OCI-LY3 (cell line): ENCODE data around the gene AMER3.

Experiments
- EZH2phosphoT487 ChIP-seq: fragments of 200-600 bp; shearing (Covaris generic); IDR thresholded peaks from 2 replicates; pipeline ENCODE4 v1.6.1; 2018; ENCODE audit warnings: antibody characterized with exemption, mixed run types, low read depth
- TF ChIP-seq, protein P1 (sequence below): fragments of 200-600, 300-600 bp; sonication (generic); IDR thresholded peaks from 2 replicates; pipeline ENCODE4 v1.5.1; 2014; ENCODE audit warnings: antibody characterized with exemption, low read length, low read depth

DNA sequence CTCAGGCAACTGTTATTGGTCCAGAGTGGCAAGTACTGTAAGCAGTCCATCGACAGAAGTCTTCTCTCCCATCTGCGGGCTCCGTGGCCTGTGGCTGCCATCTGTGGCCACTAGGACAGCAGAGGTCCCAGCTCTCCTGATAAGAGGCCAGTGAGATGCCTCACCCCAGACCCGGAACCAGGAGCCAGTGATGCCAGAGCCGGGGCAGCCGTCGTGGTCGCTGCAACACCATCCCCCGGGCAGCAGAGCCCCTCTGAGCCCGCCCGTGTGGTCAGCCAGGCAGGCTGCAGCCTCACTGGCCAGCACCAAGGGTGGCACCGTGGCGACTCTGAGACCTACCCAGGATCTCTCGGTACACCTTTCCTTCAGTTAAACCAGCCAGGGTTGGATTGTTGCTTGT is 17.7 kb upstream of the AMER3 start:
- TF ChIP-seq, protein P1, sequence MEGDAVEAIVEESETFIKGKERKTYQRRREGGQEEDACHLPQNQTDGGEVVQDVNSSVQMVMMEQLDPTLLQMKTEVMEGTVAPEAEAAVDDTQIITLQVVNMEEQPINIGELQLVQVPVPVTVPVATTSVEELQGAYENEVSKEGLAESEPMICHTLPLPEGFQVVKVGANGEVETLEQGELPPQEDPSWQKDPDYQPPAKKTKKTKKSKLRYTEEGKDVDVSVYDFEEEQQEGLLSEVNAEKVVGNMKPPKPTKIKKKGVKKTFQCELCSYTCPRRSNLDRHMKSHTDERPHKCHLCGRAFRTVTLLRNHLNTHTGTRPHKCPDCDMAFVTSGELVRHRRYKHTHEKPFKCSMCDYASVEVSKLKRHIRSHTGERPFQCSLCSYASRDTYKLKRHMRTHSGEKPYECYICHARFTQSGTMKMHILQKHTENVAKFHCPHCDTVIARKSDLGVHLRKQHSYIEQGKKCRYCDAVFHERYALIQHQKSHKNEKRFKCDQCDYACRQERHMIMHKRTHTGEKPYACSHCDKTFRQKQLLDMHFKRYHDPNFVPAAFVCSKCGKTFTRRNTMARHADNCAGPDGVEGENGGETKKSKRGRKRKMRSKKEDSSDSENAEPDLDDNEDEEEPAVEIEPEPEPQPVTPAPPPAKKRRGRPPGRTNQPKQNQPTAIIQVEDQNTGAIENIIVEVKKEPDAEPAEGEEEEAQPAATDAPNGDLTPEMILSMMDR = no peak
- TF ChIP-seq EZH2phosphoT487 = no peak
